H9 (cell line): ENCODE data around the gene KLHL33. TPM values are rescaled to one million over a fixed set of nuclear protein-coding genes. Genes with fewer than 3 reads are reported as not detected.

Experiments
- DNase-seq: peaks from one replicate; pipeline ENCODE4 v3.0.0-alpha.2; 2017
- H2AFZ ChIP-seq: one replicate; pipeline ENCODE4 v1.6.1; 2013; ENCODE audit warnings: mild to moderate bottlenecking, low read length, control low read depth, moderate library complexity
- H2AK5ac ChIP-seq: 2 replicates; pipeline ENCODE4 v1.6.1; 2013; ENCODE audit warnings: low read length, control low read depth, mixed read lengths; ENCODE audit not compliant: insufficient read length
- H2BK120ac ChIP-seq: one replicate; pipeline ENCODE4 v1.6.1; 2013; ENCODE audit warnings: low read depth, mild to moderate bottlenecking, low read length, control low read depth, inconsistent platforms; ENCODE audit not compliant: poor library complexity, severe bottlenecking
- H2BK12ac ChIP-seq: 2 replicates; pipeline ENCODE4 v1.6.1; 2013; ENCODE audit warnings: low read length, control low read depth, mixed read lengths, low read depth; ENCODE audit not compliant: insufficient read length
- H2BK15ac ChIP-seq: 2 replicates; pipeline ENCODE4 v1.6.1; 2013; ENCODE audit warnings: low read depth, low read length, control low read depth
- H2BK20ac ChIP-seq: one replicate; pipeline ENCODE4 v1.6.1; 2013; ENCODE audit warnings: low read depth, mild to moderate bottlenecking, low read length, control low read depth, inconsistent platforms; ENCODE audit not compliant: poor library complexity, severe bottlenecking
- H2BK5ac ChIP-seq: 2 replicates; pipeline ENCODE4 v1.6.1; 2013; ENCODE audit warnings: low read length, control low read depth, mixed read lengths; ENCODE audit not compliant: insufficient read length
- H3K14ac ChIP-seq: 2 replicates; pipeline ENCODE4 v1.6.1; 2013; ENCODE audit warnings: low read length, control low read depth; ENCODE audit not compliant: insufficient read depth
- H3K18ac ChIP-seq: 2 replicates; pipeline ENCODE4 v1.6.1; 2013; ENCODE audit warnings: low read depth, mild to moderate bottlenecking, mixed read lengths, low read length, control low read depth; ENCODE audit not compliant: insufficient read length
- H3K23ac ChIP-seq: 2 replicates; pipeline ENCODE4 v1.6.1; 2013; ENCODE audit warnings: low read length, control low read depth, mixed read lengths, low read depth; ENCODE audit not compliant: insufficient read length
- H3K23me2 ChIP-seq: 2 replicates; pipeline ENCODE4 v1.6.1; 2013; ENCODE audit warnings: low read depth, mild to moderate bottlenecking, mixed read lengths, low read length, control low read depth; ENCODE audit not compliant: insufficient read length, poor library complexity, severe bottlenecking
- H3K27ac ChIP-seq: 2 replicates; pipeline ENCODE4 v1.5.1; 2013; ENCODE audit warnings: low read length, control low read depth, mixed read lengths, low read depth; ENCODE audit not compliant: insufficient read length
- H3K27me3 ChIP-seq: 2 replicates; pipeline ENCODE4 v1.6.1; 2013; ENCODE audit warnings: low read length, control low read depth, inconsistent platforms; ENCODE audit not compliant: insufficient read depth
- H3K4ac ChIP-seq: 2 replicates; pipeline ENCODE4 v1.6.1; 2013; ENCODE audit warnings: low read depth, mild to moderate bottlenecking, control low read depth, inconsistent platforms, low read length, moderate library complexity
- H3K4me1 ChIP-seq: 2 replicates; pipeline ENCODE4 v1.6.1; 2013; ENCODE audit warnings: low read length, control low read depth, inconsistent platforms; ENCODE audit not compliant: insufficient read depth
- H3K4me2 ChIP-seq: 2 replicates; pipeline ENCODE4 v1.6.1; 2013; ENCODE audit warnings: low read length, control low read depth, mixed read lengths; ENCODE audit not compliant: insufficient read length, insufficient read depth
- H3K56ac ChIP-seq: 2 replicates; pipeline ENCODE4 v1.6.1; 2013; ENCODE audit warnings: low read depth, mild to moderate bottlenecking, mixed read lengths, low read length, control low read depth; ENCODE audit not compliant: insufficient read length
- H3K79me1 ChIP-seq: 2 replicates; pipeline ENCODE4 v1.6.1; 2013; ENCODE audit warnings: low read depth, mild to moderate bottlenecking, moderate library complexity, low read length, control low read depth, inconsistent platforms; ENCODE audit not compliant: insufficient read depth, poor library complexity, severe bottlenecking
- H3K79me2 ChIP-seq: 2 replicates; pipeline ENCODE4 v1.6.1; 2013; ENCODE audit warnings: low read length, control low read depth, inconsistent platforms; ENCODE audit not compliant: insufficient read depth
- H3K9ac ChIP-seq: 2 replicates; pipeline ENCODE4 v1.6.1; 2013; ENCODE audit warnings: low read length, control low read depth, mixed read lengths; ENCODE audit not compliant: insufficient read length; ENCODE audit errors: extremely low read depth
- H3K9me3 ChIP-seq: one replicate; pipeline ENCODE4 v1.6.1; 2013; ENCODE audit warnings: low read depth, low read length, inconsistent platforms; ENCODE audit not compliant: control insufficient read depth
- H3T11ph ChIP-seq: one replicate; pipeline ENCODE4 v1.6.1; 2013; ENCODE audit warnings: mild to moderate bottlenecking, low read length, control low read depth, inconsistent platforms
- H4K20me1 ChIP-seq: one replicate; pipeline ENCODE4 v1.6.1; 2013; ENCODE audit not compliant: control insufficient read depth, insufficient read length, insufficient read depth
- H4K5ac ChIP-seq: 2 replicates; pipeline ENCODE4 v1.6.1; 2013; ENCODE audit warnings: low read depth, mild to moderate bottlenecking, mixed read lengths, low read length, control low read depth; ENCODE audit not compliant: insufficient read length
- H4K8ac ChIP-seq: replicated peaks from 2 replicates; pipeline ENCODE4 v1.6.1; 2013; ENCODE audit warnings: low read length, control low read depth, mixed read lengths, low read depth; ENCODE audit not compliant: insufficient read length
- H4K91ac ChIP-seq: 2 replicates; pipeline ENCODE4 v1.6.1; 2013; ENCODE audit warnings: low read depth, mild to moderate bottlenecking, moderate library complexity, mixed read lengths, low read length, control low read depth; ENCODE audit not compliant: insufficient read length
- H3K27ac Mint-ChIP-seq, 3 experiments: 2 replicates in 2 of 3; 3 replicates in 1 of 3; pipeline ENCODE4 v1.8.0; 2020 to 2021; ENCODE audit warnings: mixed read lengths in 3 of 3, mild to moderate bottlenecking in 1 of 3, moderate library complexity in 1 of 3
- H3K27me3 Mint-ChIP-seq: 2 replicates; pipeline ENCODE4 v1.8.0; 2021; ENCODE audit warnings: low read depth, mild to moderate bottlenecking, moderate library complexity, mixed read lengths
- H3K36me3 Mint-ChIP-seq, 3 experiments: 2 replicates in 2 of 3; 3 replicates in 1 of 3; pipeline ENCODE4 v1.8.0; 2020 to 2021; ENCODE audit warnings: low read depth in 3 of 3, mixed read lengths in 3 of 3; ENCODE audit not compliant: insufficient read depth in 1 of 3
- H3K4me1 Mint-ChIP-seq, 2 experiments: 2 replicates each; pipeline ENCODE4 v1.8.0; 2020; ENCODE audit warnings: mixed read lengths in 2 of 2
- H3K4me3 Mint-ChIP-seq, 2 experiments: 2 replicates in 1 of 2; 3 replicates in 1 of 2; pipeline ENCODE4 v1.8.0; 2020 to 2021; ENCODE audit warnings: mild to moderate bottlenecking in 2 of 2, mixed read lengths in 2 of 2, moderate library complexity in 1 of 2
- H3K9me3 Mint-ChIP-seq, 2 experiments: 2 replicates in 1 of 2; 3 replicates in 1 of 2; pipeline ENCODE4 v1.8.0; 2020; ENCODE audit warnings: mild to moderate bottlenecking in 2 of 2, mixed read lengths in 2 of 2, moderate library complexity in 1 of 2
- WGBS: extraction: QIAGEN DNeasy Blood & Tissue Kit; methylation state at CpG from one replicate; pipeline ENCODE4 v1.1.7; 2013; ENCODE audit warnings: missing lambda C conversion rate, low lambda C conversion rate, mixed read lengths; ENCODE audit not compliant: insufficient read length; ENCODE audit errors: extremely low coverage; 5-methylcytosine and 5-hydroxymethylcytosine counted together
- total RNA-seq: library from RNA; stranded (reverse); gene quantifications from 2 replicates; pipeline ENCODE4 v1.2.1, GENCODE V29; 2021
- TF ChIP-seq, protein P1 (sequence below): fragments of 200-600 bp; sonication (generic); conservative IDR thresholded peaks from 3 replicates; pipeline ENCODE4 v1.8.0; 2021; ENCODE audit warnings: antibody characterized with exemption, mild to moderate bottlenecking

KLHL33 gene
- total RNA-seq, 1 experiment from 2014 or later: 0.04 TPM

DNA sequence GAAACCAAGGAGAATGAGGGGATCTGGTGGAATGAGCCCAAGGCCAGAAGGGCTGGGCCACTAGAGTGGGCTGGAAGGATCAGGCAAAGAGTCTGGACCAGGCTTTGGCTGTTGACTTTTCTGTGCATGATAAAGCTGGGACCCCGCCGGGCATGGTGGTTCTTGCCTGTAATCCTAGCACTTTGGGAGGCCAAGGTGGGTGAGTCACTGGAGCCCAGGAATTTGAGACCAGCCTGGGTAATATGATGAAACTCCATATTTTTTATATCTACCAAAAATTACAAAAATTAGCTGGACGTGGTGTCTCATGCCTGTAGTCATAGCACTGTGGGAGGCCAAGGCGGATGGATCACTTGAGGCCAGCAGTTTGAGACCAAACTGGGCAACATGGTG is 393 bp upstream of the KLHL33 start:
- Histone ChIP-seq H2AK5ac (no peak overlapping the region), H3K18ac (no peak overlapping the region), H2BK12ac (no peak overlapping the region), H3K9me3 (no peaks in the 10 kb centered on the region), H3K56ac (no peak overlapping the region), H3K79me2 (no peaks in the 10 kb centered on the region; the same call in 1 of the 2 replicates), H3K27me3 (no peaks in the 10 kb centered on the region), H2AFZ (no peak overlapping the region), H3K4me1 (no peaks in the 10 kb centered on the region), H4K20me1 (no peaks in the 10 kb centered on the region), H3K23ac (no peak overlapping the region), H3K23me2 (no peaks in the 10 kb centered on the region), H3T11ph (no peak overlapping the region), H3K9ac (no peak overlapping the region), H4K91ac (no peak overlapping the region), H4K5ac (no peak overlapping the region), H3K4me2 (no peak overlapping the region), H3K14ac (no peak overlapping the region), H2BK15ac (no peak overlapping the region), H3K27ac (no peak overlapping the region), H2BK5ac (no peak overlapping the region), H3K4ac (no peak overlapping the region), H2BK20ac (no peak overlapping the region), H2BK120ac (no peak overlapping the region), H3K79me1 (no peaks in the 10 kb centered on the region), H4K8ac (no peak overlapping the region)
- Mint-ChIP-seq H3K27ac (no peak overlapping the region), H3K4me3 (no peak overlapping the region), H3K9me3 (no peaks in the 10 kb centered on the region), H3K36me3 (no peaks in the 10 kb centered on the region), H3K4me1 (peaks cover 25 to 29% of the 10 kb centered on the region in 2 experiments), H3K27me3 (0 out of 2 replicates have a peak, but pooled peaks cover 1% of the 10 kb centered on the region)
- TF ChIP-seq, protein P1, sequence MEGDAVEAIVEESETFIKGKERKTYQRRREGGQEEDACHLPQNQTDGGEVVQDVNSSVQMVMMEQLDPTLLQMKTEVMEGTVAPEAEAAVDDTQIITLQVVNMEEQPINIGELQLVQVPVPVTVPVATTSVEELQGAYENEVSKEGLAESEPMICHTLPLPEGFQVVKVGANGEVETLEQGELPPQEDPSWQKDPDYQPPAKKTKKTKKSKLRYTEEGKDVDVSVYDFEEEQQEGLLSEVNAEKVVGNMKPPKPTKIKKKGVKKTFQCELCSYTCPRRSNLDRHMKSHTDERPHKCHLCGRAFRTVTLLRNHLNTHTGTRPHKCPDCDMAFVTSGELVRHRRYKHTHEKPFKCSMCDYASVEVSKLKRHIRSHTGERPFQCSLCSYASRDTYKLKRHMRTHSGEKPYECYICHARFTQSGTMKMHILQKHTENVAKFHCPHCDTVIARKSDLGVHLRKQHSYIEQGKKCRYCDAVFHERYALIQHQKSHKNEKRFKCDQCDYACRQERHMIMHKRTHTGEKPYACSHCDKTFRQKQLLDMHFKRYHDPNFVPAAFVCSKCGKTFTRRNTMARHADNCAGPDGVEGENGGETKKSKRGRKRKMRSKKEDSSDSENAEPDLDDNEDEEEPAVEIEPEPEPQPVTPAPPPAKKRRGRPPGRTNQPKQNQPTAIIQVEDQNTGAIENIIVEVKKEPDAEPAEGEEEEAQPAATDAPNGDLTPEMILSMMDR: no peak
- no CpG with 5 or more reads among the region's 4 CpGs for WGBS
- DNase-seq: no peak
